GM10266 (cell line): ENCODE data around the gene ADGRF4.

Source experiments
- DNase-seq: peaks from one replicate; pipeline ENCODE4 v3.0.0; 2012; ENCODE audit errors: extremely low spot score
- TF ChIP-seq, protein P1 (sequence below): IDR thresholded peaks from 2 replicates; pipeline ENCODE4 v1.5.1; 2012; ENCODE audit warnings: mild to moderate bottlenecking, low read depth; ENCODE audit not compliant: control insufficient read depth, insufficient read depth; ENCODE audit errors: missing control alignments

The ADGRF4 gene

DNA sequence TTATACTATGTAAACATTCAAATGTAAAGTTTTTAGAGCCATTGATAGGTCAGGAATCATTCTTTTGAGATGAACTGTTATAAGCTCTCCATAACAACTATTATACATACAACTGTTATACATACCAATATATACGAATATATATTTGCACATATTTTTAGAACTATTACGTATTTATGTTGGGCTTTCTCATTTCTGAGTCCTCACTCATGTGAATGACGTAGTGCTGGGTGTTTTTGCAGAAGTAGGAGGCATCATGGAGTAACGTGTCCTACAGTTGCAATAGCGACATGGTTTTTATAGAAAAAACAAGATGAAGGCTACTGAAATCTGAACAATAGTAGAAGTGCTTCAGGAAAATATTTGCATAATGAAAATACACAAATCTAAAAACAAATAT, 36.4 kb upstream of the ADGRF4 start:
- DNase-seq: no peak
- TF ChIP-seq, protein P1, sequence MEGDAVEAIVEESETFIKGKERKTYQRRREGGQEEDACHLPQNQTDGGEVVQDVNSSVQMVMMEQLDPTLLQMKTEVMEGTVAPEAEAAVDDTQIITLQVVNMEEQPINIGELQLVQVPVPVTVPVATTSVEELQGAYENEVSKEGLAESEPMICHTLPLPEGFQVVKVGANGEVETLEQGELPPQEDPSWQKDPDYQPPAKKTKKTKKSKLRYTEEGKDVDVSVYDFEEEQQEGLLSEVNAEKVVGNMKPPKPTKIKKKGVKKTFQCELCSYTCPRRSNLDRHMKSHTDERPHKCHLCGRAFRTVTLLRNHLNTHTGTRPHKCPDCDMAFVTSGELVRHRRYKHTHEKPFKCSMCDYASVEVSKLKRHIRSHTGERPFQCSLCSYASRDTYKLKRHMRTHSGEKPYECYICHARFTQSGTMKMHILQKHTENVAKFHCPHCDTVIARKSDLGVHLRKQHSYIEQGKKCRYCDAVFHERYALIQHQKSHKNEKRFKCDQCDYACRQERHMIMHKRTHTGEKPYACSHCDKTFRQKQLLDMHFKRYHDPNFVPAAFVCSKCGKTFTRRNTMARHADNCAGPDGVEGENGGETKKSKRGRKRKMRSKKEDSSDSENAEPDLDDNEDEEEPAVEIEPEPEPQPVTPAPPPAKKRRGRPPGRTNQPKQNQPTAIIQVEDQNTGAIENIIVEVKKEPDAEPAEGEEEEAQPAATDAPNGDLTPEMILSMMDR: no peak

DNA sequence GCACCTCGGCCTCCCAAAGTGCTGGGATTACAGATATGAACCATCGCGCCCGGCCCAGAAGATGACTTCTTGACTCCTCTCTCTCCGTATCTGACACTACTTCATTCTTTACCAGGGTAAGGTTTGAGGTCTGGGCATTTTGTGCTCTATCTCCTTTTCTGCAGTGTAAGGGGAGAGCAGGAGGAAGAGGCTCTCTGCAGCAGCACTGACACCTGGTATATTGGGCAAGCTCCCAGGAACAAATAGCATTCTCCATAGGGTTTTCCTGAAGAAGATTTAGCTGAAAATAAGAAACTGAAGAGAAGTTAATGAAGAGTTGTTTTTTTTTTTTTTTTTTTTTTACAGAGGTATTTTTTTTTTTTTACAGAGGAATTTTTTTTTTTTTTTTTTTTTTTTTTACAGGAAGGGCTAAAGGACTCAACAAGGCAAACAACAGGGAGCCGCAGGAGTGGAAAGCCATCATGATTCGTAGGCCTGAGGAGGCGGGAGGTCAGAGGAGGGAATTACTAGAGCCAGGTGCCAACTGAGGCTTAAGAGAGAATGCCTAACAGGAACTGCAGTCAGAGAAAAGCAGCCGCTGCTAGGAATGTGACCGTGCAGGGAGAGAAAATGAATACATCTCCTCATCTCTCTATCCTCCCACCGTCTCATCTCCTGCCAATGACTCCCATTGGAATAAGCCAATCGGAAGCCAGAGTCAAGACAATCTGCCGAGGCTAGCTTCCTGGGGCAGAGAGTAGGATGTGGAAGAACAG, 34.7 kb upstream of the ADGRF4 start:
- TF ChIP-seq, protein P1: no peak
- no peak for DNase-seq

DNA sequence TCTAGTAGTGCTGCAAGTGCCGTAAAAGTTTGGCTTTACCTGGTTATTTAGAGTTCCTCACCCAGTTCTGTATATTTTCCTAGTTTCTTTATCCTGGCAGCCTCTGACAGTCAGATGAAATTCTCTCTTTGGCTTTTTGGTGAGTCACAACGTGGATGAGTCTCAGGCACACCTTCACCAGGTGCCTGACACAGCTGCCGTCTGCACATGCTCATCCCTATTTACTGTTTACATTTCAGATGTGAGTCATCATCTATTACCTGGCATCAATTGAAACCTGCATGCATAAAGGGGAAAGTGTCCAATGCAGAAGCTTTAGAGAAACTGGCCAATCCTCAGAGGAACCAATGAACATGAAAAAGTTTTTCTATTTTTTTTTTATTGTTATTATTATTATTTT, 33.3 kb upstream of the ADGRF4 start:
- TF ChIP-seq, protein P1: no peak
- no peak for DNase-seq

DNA sequence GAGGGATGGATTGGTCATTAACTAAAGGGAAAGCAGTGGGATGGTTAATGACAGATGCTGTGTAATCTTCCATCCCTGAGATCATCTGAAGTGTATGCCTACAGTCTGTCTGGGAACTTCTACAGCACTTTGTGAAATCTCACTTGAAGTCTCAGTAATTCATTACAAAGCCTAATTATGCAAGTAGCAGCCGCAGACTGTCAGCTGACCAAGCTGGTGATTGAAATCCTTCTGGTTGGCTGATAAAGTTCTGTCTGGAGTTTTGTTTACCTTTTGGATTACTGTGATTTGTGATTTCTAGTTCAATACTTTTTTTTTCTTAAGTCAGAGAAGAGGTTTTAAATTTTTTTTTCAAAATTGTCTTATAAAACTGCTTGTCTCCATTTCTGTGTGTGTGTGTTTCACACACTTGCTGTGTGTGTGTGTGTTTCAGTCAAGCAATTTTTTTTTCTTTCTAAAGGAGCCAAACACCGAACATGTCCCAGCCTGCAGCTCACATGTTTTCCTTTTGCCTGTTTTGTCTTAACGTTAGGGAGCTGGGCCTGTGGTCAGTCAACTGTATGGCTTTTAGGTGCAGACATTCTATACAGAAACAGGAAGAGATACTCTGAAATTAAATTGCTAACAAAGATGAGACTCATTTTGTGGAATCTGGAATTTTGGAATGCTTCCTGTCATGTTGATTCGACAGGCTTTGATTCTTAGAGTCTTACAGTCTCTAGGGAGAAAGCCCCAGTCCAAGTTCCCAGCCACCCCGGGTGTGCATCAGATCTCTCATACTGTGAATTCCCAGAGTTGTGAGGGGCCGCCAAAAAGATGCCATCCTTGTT, 28.5 kb upstream of the ADGRF4 start:
- TF ChIP-seq, protein P1: no peak
- no peak for DNase-seq

DNA sequence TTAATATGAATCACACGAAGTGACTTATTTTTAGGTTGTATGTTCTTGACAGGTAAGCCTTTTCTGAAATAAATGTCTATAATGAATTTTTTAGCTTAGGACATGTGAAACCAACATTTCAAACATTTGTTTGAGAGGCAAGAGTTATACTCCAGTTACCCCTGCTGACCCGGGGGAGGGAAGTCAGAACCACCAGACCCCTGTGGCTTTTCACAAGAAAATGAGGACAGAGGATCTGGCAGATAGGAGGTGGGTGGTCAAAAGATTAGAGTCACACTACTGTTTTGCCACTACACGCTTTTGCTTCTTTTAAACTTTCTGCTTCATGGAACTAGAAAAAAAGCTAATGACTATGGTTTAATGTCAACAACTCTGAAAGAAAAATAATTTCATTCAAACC, 27.5 kb upstream of the ADGRF4 start:
- no peak for DNase-seq
- TF ChIP-seq, protein P1: no peak

DNA sequence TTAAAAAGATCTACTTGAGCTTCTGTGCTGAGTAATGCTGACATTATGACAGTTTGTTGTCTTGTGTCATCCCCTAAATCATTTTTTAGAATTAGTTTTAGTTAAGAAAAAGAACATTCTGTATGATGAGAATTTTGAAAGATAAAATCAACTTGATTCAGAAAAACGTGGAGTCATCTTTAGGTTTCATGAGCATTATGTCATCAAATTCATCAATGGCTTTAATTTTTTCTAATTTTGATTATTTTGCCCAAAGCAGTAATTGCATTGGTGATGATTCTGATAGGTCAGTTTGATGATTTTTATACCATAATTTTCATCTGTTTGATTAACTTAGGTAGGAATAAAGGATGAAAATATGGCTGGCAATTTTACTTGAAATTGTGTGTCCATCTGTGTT, 26.6 kb upstream of the ADGRF4 start:
- DNase-seq: no peak
- TF ChIP-seq, protein P1: no peak

DNA sequence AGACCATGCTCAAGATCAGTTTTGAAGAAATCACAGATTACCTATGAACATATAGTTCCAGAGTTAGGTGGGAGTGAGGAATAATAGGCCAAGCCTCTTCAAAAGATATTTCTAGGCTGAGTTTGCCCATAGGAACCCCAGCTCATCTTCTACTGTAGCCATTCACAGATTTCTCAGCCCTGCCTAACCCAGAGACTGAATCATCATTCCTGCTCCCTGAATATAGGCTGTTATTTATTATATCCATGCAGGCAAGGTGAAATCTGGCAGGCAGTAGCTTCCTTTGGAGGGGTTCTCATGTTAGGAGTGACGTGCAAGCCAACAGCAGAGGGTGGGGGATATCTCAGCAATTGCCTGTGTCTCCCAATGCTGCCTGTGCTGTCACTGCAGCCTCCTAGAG, 25.6 kb upstream of the ADGRF4 start:
- no peak for DNase-seq
- TF ChIP-seq, protein P1: no peak
